ENCODE data around the gene THYN1.
"Not testable (repeated sequence)": the region's sequence is repeated elsewhere in the genome, so short reads cannot be mapped to it uniquely, and the experiment has no call there.

The THYN1 gene

DNA sequence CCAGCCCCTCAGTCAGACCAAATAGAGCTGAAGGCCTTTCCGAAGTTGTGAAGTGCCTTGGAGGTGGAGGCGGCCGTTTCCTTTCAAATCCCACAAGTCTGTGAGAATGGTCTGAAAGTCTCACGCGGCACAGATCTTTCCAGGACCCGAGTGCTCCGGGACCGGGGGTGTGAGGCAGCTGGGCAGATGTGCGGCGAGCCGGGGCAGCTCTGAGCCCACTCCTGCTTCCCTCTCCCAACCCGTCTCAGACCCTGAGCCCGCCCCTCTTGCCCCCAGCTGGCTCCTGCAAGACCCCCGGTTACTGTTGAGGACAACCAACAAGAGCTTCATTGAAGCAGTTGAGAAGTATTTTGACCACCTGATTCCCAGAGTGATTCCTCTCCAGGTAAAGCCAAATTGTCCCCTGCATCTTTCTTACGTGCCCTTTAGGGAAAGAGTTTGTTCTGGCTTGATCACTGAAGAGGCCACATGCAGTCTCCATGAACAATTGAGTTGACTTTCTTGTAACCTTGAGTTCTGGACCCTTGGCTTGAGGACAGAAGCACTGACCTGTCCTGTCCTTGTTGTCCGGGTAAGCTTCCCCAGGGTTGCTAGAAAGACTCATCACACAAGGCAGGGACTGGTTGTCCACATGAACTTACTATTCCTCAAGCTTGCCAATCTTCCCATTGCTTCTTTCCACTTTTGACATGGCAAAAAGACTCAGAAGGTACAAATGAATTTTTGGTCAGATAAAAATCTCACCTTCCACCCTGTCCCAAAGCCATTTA is 30.5 kb upstream of the THYN1 start:
- no peak for TF ChIP-seq ZFP3 (CRISPR knock-in tag; IDR thresholded peaks at IDR 0.05)
- no peak for TF ChIP-seq ZC3H10 (CRISPR knock-in tag; IDR thresholded peaks at IDR 0.05)
- TF ChIP-seq ZFP30 (CRISPR knock-in tag; IDR thresholded peaks at IDR 0.05) = no peak
- TF ChIP-seq, protein P1, sequence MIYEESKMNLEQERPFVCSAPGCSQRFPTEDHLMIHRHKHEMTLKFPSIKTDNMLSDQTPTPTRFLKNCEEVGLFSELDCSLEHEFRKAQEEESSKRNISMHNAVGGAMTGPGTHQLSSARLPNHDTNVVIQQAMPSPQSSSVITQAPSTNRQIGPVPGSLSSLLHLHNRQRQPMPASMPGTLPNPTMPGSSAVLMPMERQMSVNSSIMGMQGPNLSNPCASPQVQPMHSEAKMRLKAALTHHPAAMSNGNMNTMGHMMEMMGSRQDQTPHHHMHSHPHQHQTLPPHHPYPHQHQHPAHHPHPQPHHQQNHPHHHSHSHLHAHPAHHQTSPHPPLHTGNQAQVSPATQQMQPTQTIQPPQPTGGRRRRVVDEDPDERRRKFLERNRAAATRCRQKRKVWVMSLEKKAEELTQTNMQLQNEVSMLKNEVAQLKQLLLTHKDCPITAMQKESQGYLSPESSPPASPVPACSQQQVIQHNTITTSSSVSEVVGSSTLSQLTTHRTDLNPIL (CRISPR knock-in tag; IDR thresholded peaks at IDR 0.05; ENCODE audit: low read depth) = no peak
- no peak for TF ChIP-seq SNAI2 (CRISPR knock-in tag; IDR thresholded peaks at IDR 0.05)
- no peak for TF ChIP-seq CSDC2 (CRISPR knock-in tag; IDR thresholded peaks at IDR 0.05)
- TF ChIP-seq TCF4 (CRISPR knock-in tag; IDR thresholded peaks at IDR 0.05; ENCODE audit: borderline replicate concordance) = no peak
- TF ChIP-seq ZNF8 (CRISPR knock-in tag; IDR thresholded peaks at IDR 0.05) = no peak
- no peak for ATAC-seq

DNA sequence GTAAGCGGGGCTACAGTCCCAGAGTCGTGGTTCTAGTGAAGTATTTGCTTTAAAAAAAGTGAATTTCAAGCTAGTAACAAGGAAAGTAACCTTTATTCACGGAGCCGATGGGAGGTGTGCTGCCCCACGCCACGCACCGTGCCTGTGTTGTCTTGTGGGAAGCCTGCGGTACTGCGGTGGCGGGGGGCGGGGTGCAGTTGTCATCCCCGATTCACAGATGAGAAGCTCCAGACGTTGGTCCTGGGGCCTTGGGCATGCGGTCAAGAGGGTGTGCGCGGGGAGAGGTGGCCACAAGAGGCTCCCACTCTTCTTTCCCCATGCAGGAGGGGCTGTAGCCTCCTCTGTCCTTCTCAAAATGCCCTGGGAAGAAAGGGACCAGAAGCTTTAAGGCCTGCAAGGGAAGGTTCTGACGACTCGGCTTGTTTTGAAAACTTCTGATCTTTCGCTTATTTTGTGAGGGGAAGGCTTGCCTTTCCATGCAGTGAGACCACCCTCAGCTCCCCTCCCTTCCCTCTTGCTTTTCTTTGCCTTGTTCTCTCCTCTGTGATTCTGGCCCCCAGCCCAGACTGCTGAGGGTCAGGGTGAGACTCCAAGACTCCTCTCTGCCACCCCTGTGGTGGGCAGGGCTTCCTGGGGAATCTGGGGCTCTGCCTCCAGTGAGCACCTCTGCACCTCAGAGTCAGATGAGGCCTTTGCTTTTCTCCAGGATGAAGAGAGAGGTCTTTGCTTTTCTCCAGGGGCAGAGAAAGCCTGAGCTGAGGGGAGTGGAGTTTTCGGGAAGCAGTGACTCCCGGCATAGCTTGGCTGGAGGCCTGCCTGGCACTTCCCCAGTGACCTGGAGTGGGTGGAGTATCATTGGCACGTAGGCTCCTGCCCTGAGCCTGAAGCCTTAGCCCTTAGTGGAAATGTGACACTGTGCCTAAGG is 29.2 kb upstream of the THYN1 start:
- TF ChIP-seq, protein P1 (CRISPR knock-in tag; IDR thresholded peaks at IDR 0.05; ENCODE audit: low read depth) = no peak
- TF ChIP-seq ESRRG (CRISPR knock-in tag; IDR thresholded peaks at IDR 0.05) = no peak
- no peak for TF ChIP-seq OSR1 (CRISPR knock-in tag; IDR thresholded peaks at IDR 0.05)
- no peak for TF ChIP-seq ZFP30 (CRISPR knock-in tag; IDR thresholded peaks at IDR 0.05)
- no peak for ATAC-seq

DNA sequence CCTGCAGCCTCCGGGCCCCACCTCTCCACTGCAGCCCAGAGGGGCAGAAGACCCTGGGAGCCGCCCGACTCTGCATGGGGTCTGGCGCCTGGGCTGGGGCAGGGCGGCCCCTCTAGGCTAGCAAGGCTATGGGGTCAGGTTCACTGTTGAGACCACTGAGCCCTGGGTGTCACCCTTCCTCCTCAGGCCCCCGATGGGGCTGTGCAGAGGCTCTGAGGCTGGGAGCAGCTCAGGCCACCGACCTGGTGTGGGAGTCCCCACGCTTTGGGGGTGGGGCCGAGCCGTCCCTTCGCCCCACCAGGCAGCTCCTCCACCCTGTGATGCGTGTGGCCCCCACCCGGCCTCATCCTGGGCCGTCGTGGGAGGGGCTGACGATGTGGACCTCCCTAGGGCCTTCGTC is 28.5 kb upstream of the THYN1 start:
- ATAC-seq = not testable (repeated sequence)

DNA sequence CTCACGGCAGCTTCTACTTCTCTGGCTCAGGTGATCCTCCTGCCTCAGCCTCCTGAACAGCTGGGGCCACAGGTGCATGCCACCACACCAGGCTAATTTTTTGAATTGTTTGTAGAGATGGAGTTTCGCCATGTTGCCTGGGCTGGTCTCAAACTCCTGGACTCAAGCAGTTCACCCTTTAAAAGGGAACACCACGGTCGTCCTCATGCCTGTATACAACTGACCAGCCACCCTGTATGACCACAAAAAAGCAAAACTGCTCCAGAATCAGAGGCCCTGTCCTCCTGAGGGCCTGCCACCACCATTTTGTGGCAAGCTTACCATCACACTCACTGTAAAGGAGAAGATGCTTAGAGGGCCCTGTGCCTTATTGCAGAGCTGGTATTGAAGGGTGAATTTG is 25.2 kb upstream of the THYN1 start:
- ATAC-seq = no peak
- TF ChIP-seq, protein P2, sequence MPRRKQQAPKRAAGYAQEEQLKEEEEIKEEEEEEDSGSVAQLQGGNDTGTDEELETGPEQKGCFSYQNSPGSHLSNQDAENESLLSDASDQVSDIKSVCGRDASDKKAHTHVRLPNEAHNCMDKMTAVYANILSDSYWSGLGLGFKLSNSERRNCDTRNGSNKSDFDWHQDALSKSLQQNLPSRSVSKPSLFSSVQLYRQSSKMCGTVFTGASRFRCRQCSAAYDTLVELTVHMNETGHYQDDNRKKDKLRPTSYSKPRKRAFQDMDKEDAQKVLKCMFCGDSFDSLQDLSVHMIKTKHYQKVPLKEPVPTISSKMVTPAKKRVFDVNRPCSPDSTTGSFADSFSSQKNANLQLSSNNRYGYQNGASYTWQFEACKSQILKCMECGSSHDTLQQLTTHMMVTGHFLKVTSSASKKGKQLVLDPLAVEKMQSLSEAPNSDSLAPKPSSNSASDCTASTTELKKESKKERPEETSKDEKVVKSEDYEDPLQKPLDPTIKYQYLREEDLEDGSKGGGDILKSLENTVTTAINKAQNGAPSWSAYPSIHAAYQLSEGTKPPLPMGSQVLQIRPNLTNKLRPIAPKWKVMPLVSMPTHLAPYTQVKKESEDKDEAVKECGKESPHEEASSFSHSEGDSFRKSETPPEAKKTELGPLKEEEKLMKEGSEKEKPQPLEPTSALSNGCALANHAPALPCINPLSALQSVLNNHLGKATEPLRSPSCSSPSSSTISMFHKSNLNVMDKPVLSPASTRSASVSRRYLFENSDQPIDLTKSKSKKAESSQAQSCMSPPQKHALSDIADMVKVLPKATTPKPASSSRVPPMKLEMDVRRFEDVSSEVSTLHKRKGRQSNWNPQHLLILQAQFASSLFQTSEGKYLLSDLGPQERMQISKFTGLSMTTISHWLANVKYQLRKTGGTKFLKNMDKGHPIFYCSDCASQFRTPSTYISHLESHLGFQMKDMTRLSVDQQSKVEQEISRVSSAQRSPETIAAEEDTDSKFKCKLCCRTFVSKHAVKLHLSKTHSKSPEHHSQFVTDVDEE (CRISPR knock-in tag; IDR thresholded peaks at IDR 0.05) = no peak
- TF ChIP-seq PPARA (CRISPR knock-in tag; IDR thresholded peaks at IDR 0.05; ENCODE audit: borderline replicate concordance) = no peak
- TF ChIP-seq, protein P3, sequence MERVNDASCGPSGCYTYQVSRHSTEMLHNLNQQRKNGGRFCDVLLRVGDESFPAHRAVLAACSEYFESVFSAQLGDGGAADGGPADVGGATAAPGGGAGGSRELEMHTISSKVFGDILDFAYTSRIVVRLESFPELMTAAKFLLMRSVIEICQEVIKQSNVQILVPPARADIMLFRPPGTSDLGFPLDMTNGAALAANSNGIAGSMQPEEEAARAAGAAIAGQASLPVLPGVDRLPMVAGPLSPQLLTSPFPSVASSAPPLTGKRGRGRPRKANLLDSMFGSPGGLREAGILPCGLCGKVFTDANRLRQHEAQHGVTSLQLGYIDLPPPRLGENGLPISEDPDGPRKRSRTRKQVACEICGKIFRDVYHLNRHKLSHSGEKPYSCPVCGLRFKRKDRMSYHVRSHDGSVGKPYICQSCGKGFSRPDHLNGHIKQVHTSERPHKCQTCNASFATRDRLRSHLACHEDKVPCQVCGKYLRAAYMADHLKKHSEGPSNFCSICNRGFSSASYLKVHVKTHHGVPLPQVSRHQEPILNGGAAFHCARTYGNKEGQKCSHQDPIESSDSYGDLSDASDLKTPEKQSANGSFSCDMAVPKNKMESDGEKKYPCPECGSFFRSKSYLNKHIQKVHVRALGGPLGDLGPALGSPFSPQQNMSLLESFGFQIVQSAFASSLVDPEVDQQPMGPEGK (CRISPR knock-in tag; IDR thresholded peaks at IDR 0.05; ENCODE audit: borderline replicate concordance) = no peak
- TF ChIP-seq OSR1 (CRISPR knock-in tag; IDR thresholded peaks at IDR 0.05) = no peak
- no peak for TF ChIP-seq ESRRG (CRISPR knock-in tag; IDR thresholded peaks at IDR 0.05)
- TF ChIP-seq, protein P4, sequence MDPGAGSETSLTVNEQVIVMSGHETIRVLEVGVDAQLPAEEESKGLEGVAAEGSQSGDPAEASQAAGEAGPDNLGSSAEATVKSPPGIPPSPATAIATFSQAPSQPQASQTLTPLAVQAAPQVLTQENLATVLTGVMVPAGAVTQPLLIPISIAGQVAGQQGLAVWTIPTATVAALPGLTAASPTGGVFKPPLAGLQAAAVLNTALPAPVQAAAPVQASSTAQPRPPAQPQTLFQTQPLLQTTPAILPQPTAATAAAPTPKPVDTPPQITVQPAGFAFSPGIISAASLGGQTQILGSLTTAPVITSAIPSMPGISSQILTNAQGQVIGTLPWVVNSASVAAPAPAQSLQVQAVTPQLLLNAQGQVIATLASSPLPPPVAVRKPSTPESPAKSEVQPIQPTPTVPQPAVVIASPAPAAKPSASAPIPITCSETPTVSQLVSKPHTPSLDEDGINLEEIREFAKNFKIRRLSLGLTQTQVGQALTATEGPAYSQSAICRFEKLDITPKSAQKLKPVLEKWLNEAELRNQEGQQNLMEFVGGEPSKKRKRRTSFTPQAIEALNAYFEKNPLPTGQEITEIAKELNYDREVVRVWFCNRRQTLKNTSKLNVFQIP (CRISPR knock-in tag; IDR thresholded peaks at IDR 0.05; ENCODE audit: borderline replicate concordance, low read depth) = no peak
- no peak for TF ChIP-seq RARB (CRISPR knock-in tag; IDR thresholded peaks at IDR 0.05)
- no peak for TF ChIP-seq ARNTL (CRISPR knock-in tag; IDR thresholded peaks at IDR 0.05; ENCODE audit: borderline replicate concordance, low read depth)
- TF ChIP-seq ZNF565 (CRISPR knock-in tag; conservative IDR thresholded peaks at IDR 0.05; ENCODE audit: low read depth) = no peak
- TF ChIP-seq, protein P1 (CRISPR knock-in tag; IDR thresholded peaks at IDR 0.05; ENCODE audit: low read depth) = no peak
- TF ChIP-seq ZFP30 (CRISPR knock-in tag; IDR thresholded peaks at IDR 0.05) = no peak
- TF ChIP-seq TCF4 (CRISPR knock-in tag; IDR thresholded peaks at IDR 0.05; ENCODE audit: borderline replicate concordance) = no peak
- no peak for TF ChIP-seq GLIS3 (CRISPR knock-in tag; IDR thresholded peaks at IDR 0.05)
- TF ChIP-seq BACH2 (CRISPR knock-in tag; IDR thresholded peaks at IDR 0.05; ENCODE audit: borderline replicate concordance) = no peak
- TF ChIP-seq ZC3H10 (CRISPR knock-in tag; IDR thresholded peaks at IDR 0.05) = no peak

Data from SK-N-SH treated with all-trans-retinoic acid at 6 μM for 48 hours (cell line).